ENCODE measurements around the gene GAP43. TPM values are rescaled to one million over a fixed set of nuclear protein-coding genes. Genes with fewer than 3 reads are reported as not detected.

Gene GAP43
- total RNA-seq, 1 donor from 2014 or later, result not detected

DNA sequence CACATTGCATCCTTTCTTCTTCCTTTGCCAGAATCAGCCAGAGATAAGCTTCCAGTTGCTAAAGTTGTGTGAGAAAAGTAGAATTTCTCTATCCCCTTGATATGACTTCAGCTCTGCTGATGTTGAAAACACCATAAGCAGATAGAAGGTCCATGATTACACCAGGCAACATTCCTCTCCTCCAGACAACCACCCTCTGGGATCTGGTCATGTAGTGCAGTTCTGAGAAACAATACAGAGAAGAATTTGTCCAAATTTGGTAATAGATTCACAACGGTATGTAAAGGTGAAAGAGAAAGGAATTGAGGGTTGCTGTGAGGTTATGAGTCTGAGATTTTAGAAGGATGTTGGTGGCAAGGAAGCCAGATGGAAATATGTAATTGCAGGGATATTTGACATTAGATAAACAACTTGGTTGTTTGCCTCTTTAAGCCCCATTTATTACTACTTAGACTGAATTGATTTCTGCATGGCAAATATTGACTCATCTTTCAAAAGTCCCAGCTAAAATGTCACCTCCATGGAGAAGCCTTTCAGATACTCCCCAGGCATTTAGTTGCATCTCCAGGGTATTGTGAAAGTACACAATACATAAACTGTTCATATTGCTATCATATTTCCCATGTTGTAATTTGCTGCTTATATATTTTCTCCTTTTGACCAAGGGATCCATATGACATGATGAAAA is 134.9 kb downstream of the GAP43 start:
- Histone ChIP-seq H3K4me3 (no peak overlapping the region), H3K27me3 (no peaks in the 10 kb centered on the region), H3K36me3 (no peaks in the 10 kb centered on the region), H3K27ac (no peak overlapping the region), H3K4me1 (no peaks in the 10 kb centered on the region), H3K9me3 (no peaks in the 10 kb centered on the region)
- ATAC-seq (no peak), DNase-seq (no peak)
- intact Hi-C loops (cut with DNase I), result no loop called here
- TF ChIP-seq, protein P1, sequence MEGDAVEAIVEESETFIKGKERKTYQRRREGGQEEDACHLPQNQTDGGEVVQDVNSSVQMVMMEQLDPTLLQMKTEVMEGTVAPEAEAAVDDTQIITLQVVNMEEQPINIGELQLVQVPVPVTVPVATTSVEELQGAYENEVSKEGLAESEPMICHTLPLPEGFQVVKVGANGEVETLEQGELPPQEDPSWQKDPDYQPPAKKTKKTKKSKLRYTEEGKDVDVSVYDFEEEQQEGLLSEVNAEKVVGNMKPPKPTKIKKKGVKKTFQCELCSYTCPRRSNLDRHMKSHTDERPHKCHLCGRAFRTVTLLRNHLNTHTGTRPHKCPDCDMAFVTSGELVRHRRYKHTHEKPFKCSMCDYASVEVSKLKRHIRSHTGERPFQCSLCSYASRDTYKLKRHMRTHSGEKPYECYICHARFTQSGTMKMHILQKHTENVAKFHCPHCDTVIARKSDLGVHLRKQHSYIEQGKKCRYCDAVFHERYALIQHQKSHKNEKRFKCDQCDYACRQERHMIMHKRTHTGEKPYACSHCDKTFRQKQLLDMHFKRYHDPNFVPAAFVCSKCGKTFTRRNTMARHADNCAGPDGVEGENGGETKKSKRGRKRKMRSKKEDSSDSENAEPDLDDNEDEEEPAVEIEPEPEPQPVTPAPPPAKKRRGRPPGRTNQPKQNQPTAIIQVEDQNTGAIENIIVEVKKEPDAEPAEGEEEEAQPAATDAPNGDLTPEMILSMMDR (IDR thresholded peaks at IDR 0.05), result no peak

DNA sequence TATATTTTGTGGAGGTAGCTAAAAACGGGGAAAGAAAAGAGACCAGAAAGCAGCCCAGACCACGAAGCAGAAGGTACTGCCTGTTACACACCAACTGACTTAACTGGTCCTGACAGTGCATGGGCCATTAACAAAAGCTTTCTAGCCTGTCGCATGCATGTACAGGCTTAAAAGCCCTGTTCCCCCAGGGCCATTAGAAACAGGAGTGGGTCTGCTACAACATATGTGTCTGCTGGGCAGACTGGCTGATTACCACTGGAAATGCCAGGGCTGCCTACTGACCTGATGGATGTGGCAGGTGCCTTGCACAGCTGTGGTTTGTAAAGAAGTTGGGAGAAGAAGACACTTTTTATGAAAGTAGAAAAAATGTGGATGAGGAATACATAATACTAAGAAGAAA is 137.4 kb downstream of the GAP43 start:
- Histone ChIP-seq H3K36me3 (no peaks in the 10 kb centered on the region), H3K27me3 (no peaks in the 10 kb centered on the region), H3K9me3 (no peaks in the 10 kb centered on the region), H3K4me1 (no peaks in the 10 kb centered on the region), H3K4me3 (no peak overlapping the region), H3K27ac (no peak overlapping the region)
- ATAC-seq (no peak), DNase-seq (no peak)
- TF ChIP-seq, protein P1 (IDR thresholded peaks at IDR 0.05), result no peak
- intact Hi-C loops (cut with DNase I), result no loop called here

GRCh38 chr3:115761927-115762305 is 138.6 kb downstream of the GAP43 start:
- H3K9me3 ChIP-seq, result no peaks in the 10 kb centered on the region
- H3K4me1 ChIP-seq, result no peaks in the 10 kb centered on the region
- no peak overlapping the region for H3K27ac ChIP-seq
- ATAC-seq (no peak), DNase-seq (no peak)
- H3K27me3 ChIP-seq, result no peaks in the 10 kb centered on the region
- no peaks in the 10 kb centered on the region for H3K36me3 ChIP-seq
- intact Hi-C loops (cut with DNase I), result no loop called here
- no peak overlapping the region for H3K4me3 ChIP-seq
- TF ChIP-seq, protein P1 (IDR thresholded peaks at IDR 0.05), result no peak

GRCh38 chr3:115766587-115767482 is 143.5 kb downstream of the GAP43 start:
- ATAC-seq, result no peak
- intact Hi-C loops (cut with DNase I), result no loop called here
- no peak overlapping the region for H3K27ac ChIP-seq

DNA sequence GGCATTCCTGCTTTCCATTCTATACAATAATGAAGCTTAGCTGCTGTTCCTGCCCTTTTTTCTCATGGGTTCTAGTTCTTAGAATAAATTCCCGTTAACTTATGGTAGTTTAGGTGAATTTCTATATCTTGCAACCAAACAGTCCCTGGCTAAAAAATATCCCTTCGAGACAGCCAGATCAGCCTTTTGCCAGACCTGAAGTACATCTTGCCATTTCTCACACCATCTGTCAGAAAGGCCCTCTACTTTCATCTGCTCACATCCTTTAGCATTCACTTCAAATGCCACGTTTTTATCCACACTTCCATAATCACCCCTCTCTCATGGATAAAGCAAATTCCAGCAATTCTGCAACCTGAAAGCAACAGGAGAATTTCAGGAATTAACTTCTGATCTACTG is 145.4 kb downstream of the GAP43 start:
- Histone ChIP-seq H3K9me3 (no peaks in the 10 kb centered on the region), H3K4me1 (no peaks in the 10 kb centered on the region), H3K27ac (no peak overlapping the region), H3K27me3 (no peaks in the 10 kb centered on the region), H3K4me3 (no peak overlapping the region), H3K36me3 (no peaks in the 10 kb centered on the region)
- no peak for DNase-seq
- ATAC-seq, result no peak
- intact Hi-C loops (cut with DNase I), result no loop called here
- TF ChIP-seq, protein P1 (IDR thresholded peaks at IDR 0.05), result no peak

More at GRCh38 chr3:115766587-115767482, 143.5 kb downstream of the GAP43 start:
- no peak overlapping the region for H3K4me3 ChIP-seq
- no peaks in the 10 kb centered on the region for H3K9me3 ChIP-seq
- H3K4me1 ChIP-seq, result no peaks in the 10 kb centered on the region
- TF ChIP-seq, protein P1 (IDR thresholded peaks at IDR 0.05), result no peak
- no peaks in the 10 kb centered on the region for H3K27me3 ChIP-seq
- H3K36me3 ChIP-seq, result no peaks in the 10 kb centered on the region
- DNase-seq, result no peak
